Fibroblast of lung (primary cell): ENCODE data around the gene HOXB6. TPM values are rescaled to one million over a fixed set of nuclear protein-coding genes. Genes with fewer than 3 reads are reported as not detected.

Experiments used
- DNase-seq, 2 donors: peaks; one replicate each; pipeline versions ENCODE4 v3.0.0 to v3.0.0-alpha.2; 2010; ENCODE audit warnings: low read depth in 2 of 2
- H2AFZ ChIP-seq: 2 replicates; pipeline ENCODE4 v1.5.1; 2012; ENCODE audit warnings: low read length, control low read depth, inconsistent platforms
- H3K27ac ChIP-seq: 2 replicates; pipeline ENCODE4 v1.5.1; 2011; ENCODE audit warnings: low read length, control low read depth; ENCODE audit not compliant: insufficient read depth
- H3K27me3 ChIP-seq: 2 replicates; pipeline ENCODE4 v1.5.1; 2011; ENCODE audit warnings: mild to moderate bottlenecking, low read length; ENCODE audit not compliant: control insufficient read depth, insufficient read depth
- H3K36me3 ChIP-seq: 2 replicates; pipeline ENCODE4 v1.5.1; 2011; ENCODE audit warnings: low read length; ENCODE audit not compliant: control insufficient read depth, insufficient read depth
- H3K4me1 ChIP-seq: 2 replicates; pipeline ENCODE4 v1.5.1; 2011; ENCODE audit warnings: low read length; ENCODE audit not compliant: control insufficient read depth, insufficient read depth; ENCODE audit errors: extremely low read depth
- H3K4me2 ChIP-seq: 2 replicates; pipeline ENCODE4 v1.5.1; 2011; ENCODE audit warnings: low read length, control low read depth; ENCODE audit not compliant: insufficient read depth; ENCODE audit errors: extremely low read depth
- H3K4me3 ChIP-seq, 4 experiments: fragments of 200-600 bp in 1 of 4; sonication (generic) in 1 of 4; replicated peaks in 1 of 4; 2 replicates each; pipeline ENCODE4 v1.5.1; 2011 to 2016; ENCODE audit warnings: low read length in 4 of 4, low read depth in 3 of 4, mild to moderate bottlenecking in 3 of 4, control low read depth in 2 of 4, inconsistent platforms in 1 of 4, mixed read lengths in 1 of 4; ENCODE audit not compliant: insufficient read depth in 1 of 4; ENCODE audit errors: control extremely low read depth in 1 of 4
- H3K79me2 ChIP-seq: 2 replicates; pipeline ENCODE4 v1.5.1; 2012; ENCODE audit warnings: mild to moderate bottlenecking, low read length, inconsistent platforms; ENCODE audit not compliant: control insufficient read depth, insufficient read depth
- H3K9ac ChIP-seq: 2 replicates; pipeline ENCODE4 v1.5.1; 2011; ENCODE audit warnings: mild to moderate bottlenecking, low read length, control low read depth; ENCODE audit not compliant: insufficient read depth
- H3K9me3 ChIP-seq: 2 replicates; pipeline ENCODE4 v1.5.1; 2012; ENCODE audit warnings: low read depth, low read length; ENCODE audit not compliant: control insufficient read depth, insufficient read depth
- H4K20me1 ChIP-seq: 2 replicates; pipeline ENCODE4 v1.5.1; 2011; ENCODE audit warnings: low read length; ENCODE audit not compliant: control insufficient read depth, insufficient read depth; ENCODE audit errors: extremely low read depth
- CTCF ChIP-seq, 2 donors: IDR thresholded peaks in 1 of 2; conservative IDR thresholded peaks in 1 of 2; 1 replicate in 1 of 2; 2 replicates in 1 of 2; pipeline ENCODE4 v1.5.1; 2011 to 2012; ENCODE audit warnings: low read length in 2 of 2, control low read depth in 1 of 2, inconsistent platforms in 1 of 2, low read depth in 1 of 2, mild to moderate bottlenecking in 1 of 2
- EZH2 ChIP-seq: IDR thresholded peaks from 2 replicates; pipeline ENCODE4 v1.5.1; 2012; ENCODE audit warnings: low read length, control low read depth, mild to moderate bottlenecking; ENCODE audit errors: missing control alignments
- polyA plus RNA-seq, 2 donors: library from polyadenylated mRNA; depleted of rRNA in 1 of 2; stranded (reverse) in 1 of 2; unstranded in 1 of 2; fragments of >200 nt; gene quantifications; 2 replicates each; pipeline ENCODE4 v1.2.1, GENCODE V29; 2011 to 2012; ENCODE audit warnings: missing spikeins in 1 of 2
- total RNA-seq: library from RNA; depleted of rRNA; stranded (reverse); fragments of >200 nt; gene quantifications from 2 replicates; pipeline ENCODE4 v1.2.1, GENCODE V29; 2014

Gene HOXB6
- total and polyA plus RNA-seq, 2 donors (not counting 1 experiment from before 2014, with no cell fraction given): 16.2 to 28.9 TPM

- H3K27ac ChIP-seq: peak overlapping the region; percentile 98
- H3K79me2 ChIP-seq: peaks cover 100% of the 10 kb centered on the region
- no peaks in the 10 kb centered on the region for H3K9me3 ChIP-seq
- H3K4me1 ChIP-seq: peaks cover 11% of the 10 kb centered on the region
- no peak for DNase-seq
- H4K20me1 ChIP-seq: no peaks in the 10 kb centered on the region
- H3K9ac ChIP-seq: peak overlapping the region; percentile 94
- peak overlapping the region; percentile 98 for H3K4me2 ChIP-seq
- peak overlapping the region; percentile 83 to 98 (median 92) for H3K4me3 ChIP-seq
- H3K36me3 ChIP-seq: peaks cover 5% of the 10 kb centered on the region
- TF ChIP-seq EZH2 (no peak), CTCF (conservative IDR thresholded peaks at IDR 0.05 in 1 of 2, IDR thresholded peaks at IDR 0.05 in 1 of 2; ENCODE audit: low read depth in 1 of 2, low read length in 2 of 2) (no peak)
- H3K27me3 ChIP-seq: no peaks in the 10 kb centered on the region
- no peak overlapping the region for H2AFZ ChIP-seq
Observed at GRCh38 chr17:48588074-48588415, 16.7 kb downstream of the HOXB6 start.

GRCh38 chr17:48587276-48588073 lies 17.3 kb downstream of the HOXB6 start:
- H3K4me3 ChIP-seq: peak overlapping the region; percentile 83 to 98 (median 92)
- peak overlapping the region; percentile 94 for H3K9ac ChIP-seq
- H4K20me1 ChIP-seq: no peaks in the 10 kb centered on the region
- TF ChIP-seq EZH2 (no peak), CTCF (conservative IDR thresholded peaks at IDR 0.05 in 1 of 2, IDR thresholded peaks at IDR 0.05 in 1 of 2; ENCODE audit: low read depth in 1 of 2, low read length in 2 of 2) (no peak)
- H3K27me3 ChIP-seq: no peaks in the 10 kb centered on the region
- H3K4me2 ChIP-seq: peak overlapping the region; percentile 99
- H3K9me3 ChIP-seq: no peaks in the 10 kb centered on the region
- peak in 1 of 2 donors; percentile 90 for DNase-seq
- H3K27ac ChIP-seq: peak overlapping the region; percentile 98
- peaks cover 5% of the 10 kb centered on the region for H3K36me3 ChIP-seq
- no peak overlapping the region for H2AFZ ChIP-seq
- H3K79me2 ChIP-seq: peaks cover 100% of the 10 kb centered on the region
- H3K4me1 ChIP-seq: peaks cover 15% of the 10 kb centered on the region

GRCh38 chr17:48586355-48587258 lies 18.2 kb downstream of the HOXB6 start:
- H3K4me3 ChIP-seq: peak overlapping the region; percentile 83 to 98 (median 92)
- H3K9ac ChIP-seq: peak overlapping the region; percentile 72
- H3K27ac ChIP-seq: peak overlapping the region; percentile 98
- H4K20me1 ChIP-seq: no peaks in the 10 kb centered on the region
- H2AFZ ChIP-seq: no peak overlapping the region
- DNase-seq: peak; percentile 55 to 57
- H3K36me3 ChIP-seq: peaks cover 7% of the 10 kb centered on the region
- no peaks in the 10 kb centered on the region for H3K9me3 ChIP-seq
- H3K79me2 ChIP-seq: peaks cover 100% of the 10 kb centered on the region
- peak overlapping the region; percentile 99 for H3K4me2 ChIP-seq
- TF ChIP-seq CTCF (conservative IDR thresholded peaks at IDR 0.05 in 1 of 2, IDR thresholded peaks at IDR 0.05 in 1 of 2; ENCODE audit: low read depth in 1 of 2, low read length in 2 of 2) (no peak), EZH2 (no peak)
- no peaks in the 10 kb centered on the region for H3K27me3 ChIP-seq
- H3K4me1 ChIP-seq: peaks cover 15% of the 10 kb centered on the region
